KMS-11 (cell line): ENCODE results near the gene PPP1R14B.

ENCODE experiments used
- H2AFZ ChIP-seq: fragments of 200-600 bp; sonication (generic); 2 replicates; pipeline ENCODE4 v1.6.1; 2016; ENCODE audit warnings: antibody characterized with exemption, mixed run types, low read depth
- H3K27ac ChIP-seq: fragments of 200-600 bp; sonication (generic); 2 replicates; pipeline ENCODE4 v1.6.1; 2016; ENCODE audit warnings: mild to moderate bottlenecking, mixed run types
- H3K27me3 ChIP-seq: fragments of 200-600 bp; sonication (generic); 2 replicates; pipeline ENCODE4 v1.6.1; 2017; ENCODE audit warnings: mild to moderate bottlenecking, low read depth, mixed run types, moderate library complexity; ENCODE audit not compliant: insufficient read depth
- H3K36me3 ChIP-seq: fragments of 200-600 bp; sonication (generic); 2 replicates; pipeline ENCODE4 v1.6.1; 2017; ENCODE audit warnings: mild to moderate bottlenecking, mixed run types; ENCODE audit not compliant: insufficient read depth
- H3K4me1 ChIP-seq: fragments of 200-600 bp; sonication (generic); 2 replicates; pipeline ENCODE4 v1.6.1; 2016; ENCODE audit warnings: mild to moderate bottlenecking, low read depth, mixed run types; ENCODE audit not compliant: poor library complexity, severe bottlenecking
- H3K4me2 ChIP-seq: fragments of 200-600 bp; sonication (generic); 2 replicates; pipeline ENCODE4 v1.7.0; 2016; ENCODE audit warnings: mild to moderate bottlenecking, mixed run types
- H3K4me3 ChIP-seq: fragments of 200-600 bp; sonication (generic); IDR thresholded peaks from 2 replicates; pipeline ENCODE4 v1.6.1; 2017; ENCODE audit warnings: low read depth, low read length, mixed read lengths; ENCODE audit not compliant: insufficient read depth
- H3K79me2 ChIP-seq: fragments of 200-600 bp; sonication (generic); 2 replicates; pipeline ENCODE4 v1.6.1; 2016; ENCODE audit warnings: low read depth, mixed run types; ENCODE audit not compliant: insufficient read depth
- H3K9ac ChIP-seq: fragments of 200-600 bp; sonication (generic); 2 replicates; pipeline ENCODE4 v1.6.1; 2016; ENCODE audit warnings: mild to moderate bottlenecking, mixed run types
- H4K20me1 ChIP-seq: fragments of 200-600 bp; sonication (generic); 2 replicates; pipeline ENCODE4 v1.6.1; 2016; ENCODE audit warnings: mild to moderate bottlenecking, mixed run types; ENCODE audit not compliant: insufficient read depth
- CTCF ChIP-seq: fragments of 200-600 bp; sonication (generic); conservative IDR thresholded peaks from 2 replicates; pipeline ENCODE4 v1.6.1; 2017; ENCODE audit warnings: low read depth, mild to moderate bottlenecking, antibody characterized with exemption, low read length, moderate library complexity, mixed read lengths

The PPP1R14B gene

GRCh38 chr11:64264371-64264852 lies 17.7 kb upstream of the PPP1R14B start:
- H3K9ac ChIP-seq = no peak overlapping the region
- no peak overlapping the region for H3K27ac ChIP-seq
- H3K4me3 ChIP-seq = no peak overlapping the region
- H3K79me2 ChIP-seq = no peaks in the 10 kb centered on the region
- H3K4me2 ChIP-seq = no peak overlapping the region
- TF ChIP-seq CTCF = no peak
- no peaks in the 10 kb centered on the region for H3K27me3 ChIP-seq
- H3K4me1 ChIP-seq = peaks cover 9% of the 10 kb centered on the region
- H4K20me1 ChIP-seq = no peaks in the 10 kb centered on the region
- H2AFZ ChIP-seq = no peak overlapping the region
- no peaks in the 10 kb centered on the region for H3K36me3 ChIP-seq

GRCh38 chr11:64263947-64264317 lies 17.2 kb upstream of the PPP1R14B start:
- H3K4me2 ChIP-seq = no peak overlapping the region
- TF ChIP-seq CTCF = no peak

GRCh38 chr11:64263021-64263946 lies 16.5 kb upstream of the PPP1R14B start:
- Histone ChIP-seq H3K4me1 (peaks cover 3% of the 10 kb centered on the region), H3K27ac (no peak overlapping the region), H4K20me1 (no peaks in the 10 kb centered on the region), H3K27me3 (no peaks in the 10 kb centered on the region), H2AFZ (no peak overlapping the region), H3K79me2 (no peaks in the 10 kb centered on the region), H3K4me3 (no peak overlapping the region), H3K36me3 (no peaks in the 10 kb centered on the region), H3K9ac (no peak overlapping the region), H3K4me2 (no peak overlapping the region)
- TF ChIP-seq CTCF = no peak

More at GRCh38 chr11:64263947-64264317, 17.2 kb upstream of the PPP1R14B start:
- H3K27ac ChIP-seq = no peak overlapping the region
- no peaks in the 10 kb centered on the region for H3K79me2 ChIP-seq
- H2AFZ ChIP-seq = no peak overlapping the region
- H3K36me3 ChIP-seq = no peaks in the 10 kb centered on the region
- no peaks in the 10 kb centered on the region for H4K20me1 ChIP-seq
- H3K4me1 ChIP-seq = peaks cover 9% of the 10 kb centered on the region
- no peak overlapping the region for H3K4me3 ChIP-seq
- H3K27me3 ChIP-seq = no peaks in the 10 kb centered on the region
- no peak overlapping the region for H3K9ac ChIP-seq

- no peak overlapping the region for H3K4me2 ChIP-seq
- H4K20me1 ChIP-seq = no peaks in the 10 kb centered on the region
- H2AFZ ChIP-seq = no peak overlapping the region
- H3K4me1 ChIP-seq = no peaks in the 10 kb centered on the region
- H3K9ac ChIP-seq = no peak overlapping the region
- H3K79me2 ChIP-seq = no peaks in the 10 kb centered on the region
- no peak for TF ChIP-seq CTCF
- no peaks in the 10 kb centered on the region for H3K27me3 ChIP-seq
- H3K36me3 ChIP-seq = no peaks in the 10 kb centered on the region
- H3K4me3 ChIP-seq = no peak overlapping the region
- H3K27ac ChIP-seq = no peak overlapping the region
Observed at GRCh38 chr11:64262271-64263002, 15.7 kb upstream of the PPP1R14B start.
